ENCODE results near the gene TMEM272.

- no peak for TF ChIP-seq EZH2 (IDR thresholded peaks at IDR 0.05; ENCODE audit: borderline replicate concordance, low read depth, low read length, severe bottlenecking)
- TF ChIP-seq MAX (IDR thresholded peaks at IDR 0.05; ENCODE audit: insufficient read depth, insufficient read length) = no peak
- TF ChIP-seq CTCF (IDR thresholded peaks at IDR 0.05; ENCODE audit: extremely low read depth in 1 of 2, insufficient read depth in 1 of 2, low read depth in 1 of 2, low read length in 2 of 2) = no peak
- no peak for TF ChIP-seq POLR2A (IDR thresholded peaks at IDR 0.05; ENCODE audit: low read depth, low read length)
- no peak for TF ChIP-seq POLR2AphosphoS5 (IDR thresholded peaks at IDR 0.05; ENCODE audit: insufficient read depth, low read depth, low read length)
- no peak for TF ChIP-seq MYC (IDR thresholded peaks at IDR 0.05; ENCODE audit: low read depth, low read length)
Observed at GRCh38 chr13:51780099-51780498, 64.9 kb downstream of the TMEM272 start.

Measured in endothelial cell of umbilical vein (primary cell).